Measurements from ENCODE around the gene ULK3.

ULK3 gene

GRCh38 chr15:74838137-74838516 lies 4.8 kb downstream of the ULK3 start:
- H3K4me3 ChIP-seq (ENCODE audit: low read length) = no peak overlapping the region
- no peak overlapping the region for H2AFZ ChIP-seq (ENCODE audit: low read depth, low read length)
- peaks cover 36% of the 10 kb centered on the region for H3K36me3 ChIP-seq (replicated peaks; ENCODE audit: low read depth, low read length)
- H3K4me1 ChIP-seq (ENCODE audit: low read length) = peaks cover 10% of the 10 kb centered on the region
- no peak overlapping the region for H3K4me2 ChIP-seq (ENCODE audit: low read length)
- no peak overlapping the region for H3K27ac ChIP-seq (ENCODE audit: low read length)
- TF ChIP-seq CTCF (IDR thresholded peaks at IDR 0.05; ENCODE audit: low read depth, low read length) = no peak
- TF ChIP-seq EZH2phosphoT487 (IDR thresholded peaks at IDR 0.05; ENCODE audit: low read depth) = no peak
- no peaks in the 10 kb centered on the region for H3K27me3 ChIP-seq (ENCODE audit: low read depth, low read length)
- H3K79me2 ChIP-seq (ENCODE audit: low read length) = peaks cover 13% of the 10 kb centered on the region
- H4K20me1 ChIP-seq (ENCODE audit: insufficient read depth, low read length) = no peaks in the 10 kb centered on the region
- no peak overlapping the region for H3K9ac ChIP-seq (ENCODE audit: low read length)
- H3K9me3 ChIP-seq (ENCODE audit: insufficient read depth, low read length) = no peaks in the 10 kb centered on the region

GRCh38 chr15:74837482-74838136 lies 5.3 kb downstream of the ULK3 start:
- Histone ChIP-seq H3K9ac (ENCODE audit: low read length) (no peak overlapping the region), H3K4me2 (ENCODE audit: low read length) (no peak overlapping the region), H3K27me3 (ENCODE audit: low read depth, low read length) (no peaks in the 10 kb centered on the region), H3K36me3 (replicated peaks; ENCODE audit: low read depth, low read length) (peaks cover 36% of the 10 kb centered on the region), H4K20me1 (ENCODE audit: insufficient read depth, low read length) (no peaks in the 10 kb centered on the region), H3K9me3 (ENCODE audit: insufficient read depth, low read length) (no peaks in the 10 kb centered on the region), H2AFZ (ENCODE audit: low read depth, low read length) (no peak overlapping the region), H3K79me2 (ENCODE audit: low read length) (peaks cover 11% of the 10 kb centered on the region), H3K4me3 (ENCODE audit: low read length) (no peak overlapping the region), H3K27ac (ENCODE audit: low read length) (no peak overlapping the region), H3K4me1 (ENCODE audit: low read length) (peaks cover 15% of the 10 kb centered on the region)
- TF ChIP-seq EZH2phosphoT487 (IDR thresholded peaks at IDR 0.05; ENCODE audit: low read depth) = no peak
- TF ChIP-seq CTCF (IDR thresholded peaks at IDR 0.05; ENCODE audit: low read depth, low read length) = peak; percentile 20; the same call in 1 of the 2 replicates

GRCh38 chr15:74836846-74837245 lies 6.1 kb downstream of the ULK3 start:
- no peak overlapping the region for H3K27ac ChIP-seq (ENCODE audit: low read length)
- H3K27me3 ChIP-seq (ENCODE audit: low read depth, low read length) = no peaks in the 10 kb centered on the region
- H4K20me1 ChIP-seq (ENCODE audit: insufficient read depth, low read length) = no peaks in the 10 kb centered on the region
- H2AFZ ChIP-seq (ENCODE audit: low read depth, low read length) = no peak overlapping the region
- peaks cover 13% of the 10 kb centered on the region for H3K4me1 ChIP-seq (ENCODE audit: low read length)
- H3K79me2 ChIP-seq (ENCODE audit: low read length) = peaks cover 3% of the 10 kb centered on the region
- H3K4me2 ChIP-seq (ENCODE audit: low read length) = no peak overlapping the region
- H3K4me3 ChIP-seq (ENCODE audit: low read length) = no peak overlapping the region
- H3K9ac ChIP-seq (ENCODE audit: low read length) = no peak overlapping the region
- H3K36me3 ChIP-seq (replicated peaks; ENCODE audit: low read depth, low read length) = peaks cover 35% of the 10 kb centered on the region
- TF ChIP-seq CTCF (IDR thresholded peaks at IDR 0.05; ENCODE audit: low read depth, low read length) = no peak
- no peaks in the 10 kb centered on the region for H3K9me3 ChIP-seq (ENCODE audit: insufficient read depth, low read length)

GRCh38 chr15:74835312-74835823 lies 7.6 kb downstream of the ULK3 start:
- peaks cover 13% of the 10 kb centered on the region for H3K4me1 ChIP-seq (ENCODE audit: low read length)
- H3K9me3 ChIP-seq (ENCODE audit: insufficient read depth, low read length) = no peaks in the 10 kb centered on the region
- H3K4me2 ChIP-seq (ENCODE audit: low read length) = no peak overlapping the region
- H3K4me3 ChIP-seq (ENCODE audit: low read length) = no peak overlapping the region
- H3K27ac ChIP-seq (ENCODE audit: low read length) = no peak overlapping the region
- peaks cover 25% of the 10 kb centered on the region for H3K36me3 ChIP-seq (replicated peaks; ENCODE audit: low read depth, low read length)
- no peak overlapping the region for H2AFZ ChIP-seq (ENCODE audit: low read depth, low read length)
- H3K9ac ChIP-seq (ENCODE audit: low read length) = no peak overlapping the region
- no peaks in the 10 kb centered on the region for H4K20me1 ChIP-seq (ENCODE audit: insufficient read depth, low read length)
- no peaks in the 10 kb centered on the region for H3K79me2 ChIP-seq (ENCODE audit: low read length)
- no peaks in the 10 kb centered on the region for H3K27me3 ChIP-seq (ENCODE audit: low read depth, low read length)
- peak; percentile 94 for TF ChIP-seq CTCF (IDR thresholded peaks at IDR 0.05; ENCODE audit: low read depth, low read length)
- TF ChIP-seq EZH2phosphoT487 (IDR thresholded peaks at IDR 0.05; ENCODE audit: low read depth) = no peak

All from OCI-LY3 (cell line).